AG09309 (cell line): ENCODE data around the gene PAPPA2.

Experiments
- DNase-seq: peaks from one replicate; pipeline ENCODE4 v3.0.0-alpha.2; 2010; ENCODE audit warnings: low read depth
- H3K4me3 ChIP-seq: 2 replicates; pipeline ENCODE4 v1.5.1; 2011; ENCODE audit warnings: mild to moderate bottlenecking, low read depth, low read length, moderate library complexity; ENCODE audit not compliant: control insufficient read depth
- TF ChIP-seq, protein P1 (sequence below): IDR thresholded peaks from 2 replicates; pipeline ENCODE4 v1.5.1; 2011; ENCODE audit warnings: mild to moderate bottlenecking, low read depth, low read length, inconsistent platforms; ENCODE audit not compliant: insufficient read depth, control insufficient read depth; ENCODE audit errors: missing control alignments

PAPPA2 gene

DNA sequence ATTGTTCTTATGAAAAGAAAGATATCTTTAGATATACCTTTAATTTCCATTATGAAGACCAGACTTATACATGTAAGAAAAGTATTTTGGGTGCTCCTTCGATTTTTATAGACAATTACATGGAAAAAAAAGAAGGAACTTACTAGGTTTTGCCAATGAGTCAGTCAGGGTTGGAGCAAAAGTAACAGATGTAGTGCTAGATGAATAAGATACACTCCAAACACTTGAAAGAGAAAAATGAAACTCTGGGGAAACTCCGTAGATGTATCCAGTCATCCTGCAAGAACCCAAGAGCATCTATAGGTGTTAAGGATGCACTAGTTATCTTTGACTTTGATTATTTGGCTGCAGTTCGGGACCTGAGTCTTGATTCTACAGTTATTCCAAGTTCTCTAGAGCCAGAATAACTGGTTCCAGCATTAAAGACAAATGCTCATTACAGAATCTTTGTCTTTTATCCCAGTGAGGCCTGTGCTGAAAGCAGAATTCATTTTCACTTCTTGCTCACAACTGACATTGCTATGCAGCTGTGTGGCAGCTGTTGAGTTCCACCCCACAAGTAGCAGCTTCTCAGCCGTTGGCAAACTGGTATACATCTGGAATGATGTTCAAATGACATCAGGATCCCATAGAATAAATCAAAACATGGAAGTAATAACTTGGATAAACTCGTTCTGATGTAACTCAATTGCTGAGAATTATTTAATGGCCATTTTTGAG lies 375.5 kb downstream of the PAPPA2 start:
- DNase-seq: no peak
- TF ChIP-seq, protein P1, sequence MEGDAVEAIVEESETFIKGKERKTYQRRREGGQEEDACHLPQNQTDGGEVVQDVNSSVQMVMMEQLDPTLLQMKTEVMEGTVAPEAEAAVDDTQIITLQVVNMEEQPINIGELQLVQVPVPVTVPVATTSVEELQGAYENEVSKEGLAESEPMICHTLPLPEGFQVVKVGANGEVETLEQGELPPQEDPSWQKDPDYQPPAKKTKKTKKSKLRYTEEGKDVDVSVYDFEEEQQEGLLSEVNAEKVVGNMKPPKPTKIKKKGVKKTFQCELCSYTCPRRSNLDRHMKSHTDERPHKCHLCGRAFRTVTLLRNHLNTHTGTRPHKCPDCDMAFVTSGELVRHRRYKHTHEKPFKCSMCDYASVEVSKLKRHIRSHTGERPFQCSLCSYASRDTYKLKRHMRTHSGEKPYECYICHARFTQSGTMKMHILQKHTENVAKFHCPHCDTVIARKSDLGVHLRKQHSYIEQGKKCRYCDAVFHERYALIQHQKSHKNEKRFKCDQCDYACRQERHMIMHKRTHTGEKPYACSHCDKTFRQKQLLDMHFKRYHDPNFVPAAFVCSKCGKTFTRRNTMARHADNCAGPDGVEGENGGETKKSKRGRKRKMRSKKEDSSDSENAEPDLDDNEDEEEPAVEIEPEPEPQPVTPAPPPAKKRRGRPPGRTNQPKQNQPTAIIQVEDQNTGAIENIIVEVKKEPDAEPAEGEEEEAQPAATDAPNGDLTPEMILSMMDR: no peak
- no peak overlapping the region for H3K4me3 ChIP-seq

DNA sequence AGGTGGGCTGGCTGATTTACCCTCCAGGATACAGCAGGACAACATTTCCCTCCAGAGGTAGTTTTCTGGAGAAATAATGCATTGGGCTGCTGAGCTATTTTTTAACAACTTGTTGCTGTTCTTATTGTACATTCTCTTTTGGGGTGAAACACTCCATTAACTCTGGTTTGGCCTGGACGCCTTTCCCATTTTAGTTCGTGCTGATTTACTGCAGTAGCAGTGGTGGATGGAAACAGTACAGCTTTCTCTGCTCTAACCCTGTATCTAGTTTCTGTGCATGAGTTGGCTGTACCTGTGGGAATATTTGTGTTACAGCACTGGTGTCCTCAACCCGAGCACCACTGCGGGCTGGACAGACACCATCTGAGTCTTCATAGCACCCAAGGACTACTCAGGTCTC lies 376.2 kb downstream of the PAPPA2 start:
- no peak for DNase-seq
- no peak overlapping the region for H3K4me3 ChIP-seq
- TF ChIP-seq, protein P1: no peak

DNA sequence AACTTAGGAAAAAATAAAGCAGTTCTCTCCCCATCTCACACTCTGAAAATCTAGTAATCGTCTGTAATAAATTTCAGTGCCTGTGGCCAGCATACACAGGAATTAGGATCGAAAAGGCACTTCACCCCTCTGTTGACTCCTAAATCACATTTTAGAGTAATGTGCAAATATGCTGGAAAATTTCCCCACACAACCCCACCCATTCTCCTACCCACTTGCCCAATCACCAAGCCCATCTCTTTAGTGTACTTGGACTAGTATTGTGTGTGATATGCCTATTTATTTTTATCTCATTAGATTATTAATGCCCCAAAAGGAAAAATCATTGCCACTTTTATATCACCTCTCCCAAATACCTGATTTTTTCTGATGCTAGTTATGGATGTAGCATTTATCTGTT lies 378.3 kb downstream of the PAPPA2 start:
- H3K4me3 ChIP-seq: no peak overlapping the region
- TF ChIP-seq, protein P1: no peak
- DNase-seq: no peak

DNA sequence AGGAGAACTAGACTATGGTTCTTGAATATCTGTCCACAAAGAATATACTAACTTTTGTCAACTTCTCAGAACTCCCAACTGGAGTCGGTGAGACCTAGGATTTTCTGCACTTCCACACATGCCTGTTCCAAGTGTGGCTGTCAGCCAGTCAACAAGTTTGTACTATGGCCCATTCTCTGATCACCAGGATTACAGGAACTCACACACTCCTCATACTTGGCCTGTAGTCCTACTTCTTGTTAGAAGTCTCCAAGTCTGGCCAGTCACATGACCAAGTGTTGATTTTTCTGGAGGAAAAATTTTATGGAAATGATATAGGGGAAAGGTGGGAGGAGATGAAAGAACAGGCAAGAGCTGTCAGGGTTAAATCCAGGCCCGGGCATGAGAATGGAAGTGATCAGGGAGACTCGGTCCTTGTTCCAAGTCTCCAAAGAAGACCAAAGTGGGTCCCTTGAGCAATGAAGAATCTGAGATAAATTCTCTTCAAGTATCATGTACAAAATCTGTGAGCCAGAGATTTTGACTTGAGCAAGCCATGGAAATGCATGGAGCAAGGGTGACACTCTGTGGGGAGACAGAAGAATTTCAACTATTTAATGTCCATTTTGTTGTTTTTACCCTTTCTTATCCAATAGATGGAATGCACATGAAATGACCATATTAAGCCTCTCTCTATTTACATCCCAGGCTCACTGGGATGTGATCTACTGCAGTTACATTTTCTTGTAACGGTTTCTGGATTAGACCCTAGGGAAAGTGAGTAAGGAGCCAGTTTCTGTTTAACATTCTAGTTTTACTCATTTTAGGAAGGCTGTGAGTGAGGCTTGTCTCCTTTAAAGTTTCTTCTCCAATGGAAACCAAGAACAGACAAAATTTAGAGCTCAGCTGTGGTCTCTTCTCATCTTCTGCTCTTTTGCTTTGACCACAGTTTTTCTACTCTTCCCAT lies 380.6 kb downstream of the PAPPA2 start:
- TF ChIP-seq, protein P1: peak; percentile 50
- peak; percentile 43 for DNase-seq
- no peak overlapping the region for H3K4me3 ChIP-seq

DNA sequence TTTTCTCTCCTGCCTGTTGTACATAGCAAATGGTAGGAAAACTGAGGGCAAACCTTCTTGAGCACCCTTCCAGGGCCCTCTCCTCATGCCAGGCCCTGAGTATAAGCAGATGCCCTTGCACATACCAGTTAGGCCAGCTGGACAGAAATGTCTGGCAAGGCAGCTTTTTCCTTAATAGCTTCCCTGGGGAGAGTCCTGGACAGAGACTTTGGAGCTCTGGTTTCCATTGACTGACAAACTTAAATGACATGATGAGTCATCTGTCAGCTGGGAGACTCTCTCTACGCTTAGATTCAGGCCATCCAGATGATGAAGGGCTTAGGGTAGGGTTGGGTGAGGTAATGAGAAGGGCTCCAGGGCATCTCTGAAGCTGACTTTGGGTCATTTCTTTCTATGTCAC lies 384.1 kb downstream of the PAPPA2 start:
- TF ChIP-seq, protein P1: no peak
- no peak for DNase-seq
- no peak overlapping the region for H3K4me3 ChIP-seq

DNA sequence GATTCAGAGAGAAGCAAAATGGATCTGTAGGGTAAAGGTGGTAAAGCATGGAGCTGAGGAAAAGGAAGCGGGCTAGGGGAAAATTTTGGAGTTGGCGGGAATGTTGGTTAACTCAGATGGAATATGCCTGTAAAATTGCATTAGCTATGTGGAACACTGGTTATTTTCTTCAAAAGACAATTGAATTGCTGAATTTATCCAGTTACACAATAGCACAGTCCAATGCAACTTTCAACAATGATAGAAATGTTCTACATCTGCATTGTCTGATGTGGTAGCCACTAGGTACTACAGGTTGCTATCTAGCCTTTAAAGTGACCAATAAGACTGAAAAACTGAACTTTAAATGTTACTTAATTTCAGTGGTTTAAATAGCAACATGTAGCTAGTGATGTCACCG lies 386.3 kb downstream of the PAPPA2 start:
- DNase-seq: no peak
- no peak overlapping the region for H3K4me3 ChIP-seq
- TF ChIP-seq, protein P1: no peak
